K562 (cell line): Measurements from ENCODE around the gene DNAJB11. TPM values are rescaled to one million over a fixed set of nuclear protein-coding genes. Genes with fewer than 3 reads are reported as not detected.
A peak's percentile ranks its signal among the peaks of the same experiment; 100 is the strongest.

Experiments used
- COPS2 ChIP-seq: fragments of 450-650 bp; conservative IDR thresholded peaks from 2 replicates; pipeline ENCODE4 v1.6.1; 2016; ENCODE audit warnings: mild to moderate bottlenecking, moderate library complexity
- CREM ChIP-seq: IDR thresholded peaks from 2 replicates; pipeline ENCODE4 v1.6.1; 2014; ENCODE audit warnings: antibody characterized with exemption, low read depth
- DDX20 ChIP-seq: fragments of 450-650 bp; IDR thresholded peaks from 2 replicates; pipeline ENCODE4 v1.6.1; 2016; ENCODE audit warnings: missing genetic modification characterization, low read depth, mild to moderate bottlenecking, missing compliant biosample characterization, moderate library complexity
- FOXJ2 ChIP-seq: fragments of 200-800 bp; sonication (Bioruptor generic); IDR thresholded peaks from 2 replicates; pipeline ENCODE4 v1.6.1; 2016; ENCODE audit warnings: missing genetic modification characterization, missing compliant biosample characterization
- MAZ ChIP-seq, 2 experiments: fragments of 450-650 bp in 1 of 2; sonication (generic) in 1 of 2; formaldehyde crosslinking; IDR thresholded peaks in 1 of 2; conservative IDR thresholded peaks in 1 of 2; 2 replicates each; pipeline versions ENCODE4 v1.4.0 to v1.5.0; 2020; ENCODE audit warnings: mild to moderate bottlenecking in 1 of 2, missing genetic modification reagents in 1 of 2
- MBD2 ChIP-seq: sonication (generic); IDR thresholded peaks from 2 replicates; pipeline ENCODE4 v1.6.1; 2016; ENCODE audit warnings: low read depth, borderline replicate concordance
- MCM5 ChIP-seq: fragments of 450-650 bp; IDR thresholded peaks from 2 replicates; pipeline ENCODE4 v1.6.1; 2016; ENCODE audit warnings: low read depth
- NCOA1 ChIP-seq: fragments of 450-650 bp; IDR thresholded peaks from 2 replicates; pipeline ENCODE4 v1.6.1; 2016; ENCODE audit warnings: low read depth
- NFIX ChIP-seq: fragments of 250-450 bp; sonication (Bioruptor Pico); IDR thresholded peaks from 2 replicates; pipeline ENCODE4 v1.4.0; 2020; ENCODE audit warnings: low read depth, mild to moderate bottlenecking, moderate library complexity
- RREB1 ChIP-seq: fragments of 250-450 bp; sonication (Bioruptor Pico); IDR thresholded peaks from 2 replicates; pipeline ENCODE4 v1.4.0; 2020
- STAT5B ChIP-seq: fragments of 250-450 bp; sonication (Bioruptor Pico); IDR thresholded peaks from 2 replicates; pipeline ENCODE4 v1.8.0; 2021; ENCODE audit warnings: mild to moderate bottlenecking, inconsistent platforms
- ZFP36 ChIP-seq: fragments of 150-350 bp; IDR thresholded peaks from 2 replicates; pipeline ENCODE4 v1.6.1; 2018; ENCODE audit warnings: low read length, low read depth; ENCODE audit not compliant: partially characterized antibody
- ZNF146 ChIP-seq: IDR thresholded peaks from one replicate; pipeline ENCODE4 v1.6.1; 2018; ENCODE audit warnings: missing compliant biosample characterization; ENCODE audit not compliant: unreplicated experiment
- polyA plus RNA-seq, 8 experiments: library from polyadenylated mRNA; depleted of rRNA in 4 of 8; stranded (reverse) in 5 of 8; unstranded in 3 of 8; fragments of >200 nt; fragmentation: Nextera tagmentation in 2 of 8; fragmentation: Illumina TruSeq in 1 of 8; extraction: Ambion mirVana in 2 of 8; extraction: Trizol in 1 of 8; gene quantifications; 2 replicates each; pipeline versions ENCODE4 v1.2.1 to v1.2.3, GENCODE V29; 2011 to 2014; ENCODE audit warnings: inconsistent platforms in 1 of 8, missing spikeins in 1 of 8
- total RNA-seq, 7 experiments: library from RNA; depleted of rRNA in 6 of 7; stranded (reverse); fragments of >200 nt in 6 of 7; fragmentation: Illumina TruSeq in 2 of 7; extraction: Trizol in 2 of 7; gene quantifications; 2 replicates each; pipeline versions ENCODE4 v1.2.1 to v1.2.3, GENCODE V29; 2011 to 2021; ENCODE audit warnings: low replicate concordance in 1 of 7
- TF ChIP-seq, protein P1 (sequence below): fragments of 250-450 bp; sonication (Bioruptor Pico); IDR thresholded peaks from 2 replicates; pipeline ENCODE4 v1.4.0; 2020; ENCODE audit warnings: mild to moderate bottlenecking, moderate library complexity, borderline replicate concordance
- TF ChIP-seq, protein P2 (sequence below), 3 experiments: fragments of 200-800 bp in 1 of 3; sonication (Bioruptor generic) in 1 of 3; sonication (generic) in 1 of 3; formaldehyde crosslinking in 1 of 3; IDR thresholded peaks; 2 replicates each; pipeline versions ENCODE4 v1.6.1 to v1.8.0; 2016 to 2022; ENCODE audit warnings: mild to moderate bottlenecking in 2 of 3, missing compliant biosample characterization in 2 of 3, missing genetic modification characterization in 2 of 3, missing genetic modification reagents in 1 of 3

The DNAJB11 gene
- total and polyA plus RNA-seq, 9 of the 15 experiments (the other 6 are each of a cell fraction or from before 2014, with no cell fraction given), result 14.8 to 74.7 (median 63.8) TPM

GRCh38 chr3:186614597-186615483 is 44.3 kb downstream of the DNAJB11 start (continued):
- no peak for TF ChIP-seq DDX20
- no peak for TF ChIP-seq RREB1 (CRISPR knock-in tag)
- TF ChIP-seq COPS2, result no peak
- no peak for TF ChIP-seq MAZ (CRISPR knock-in tag; conservative IDR thresholded peaks at IDR 0.05 in 1 of 2, IDR thresholded peaks at IDR 0.05 in 1 of 2)
- no peak for TF ChIP-seq FOXJ2
- no peak for TF ChIP-seq MBD2
- TF ChIP-seq, protein P1, sequence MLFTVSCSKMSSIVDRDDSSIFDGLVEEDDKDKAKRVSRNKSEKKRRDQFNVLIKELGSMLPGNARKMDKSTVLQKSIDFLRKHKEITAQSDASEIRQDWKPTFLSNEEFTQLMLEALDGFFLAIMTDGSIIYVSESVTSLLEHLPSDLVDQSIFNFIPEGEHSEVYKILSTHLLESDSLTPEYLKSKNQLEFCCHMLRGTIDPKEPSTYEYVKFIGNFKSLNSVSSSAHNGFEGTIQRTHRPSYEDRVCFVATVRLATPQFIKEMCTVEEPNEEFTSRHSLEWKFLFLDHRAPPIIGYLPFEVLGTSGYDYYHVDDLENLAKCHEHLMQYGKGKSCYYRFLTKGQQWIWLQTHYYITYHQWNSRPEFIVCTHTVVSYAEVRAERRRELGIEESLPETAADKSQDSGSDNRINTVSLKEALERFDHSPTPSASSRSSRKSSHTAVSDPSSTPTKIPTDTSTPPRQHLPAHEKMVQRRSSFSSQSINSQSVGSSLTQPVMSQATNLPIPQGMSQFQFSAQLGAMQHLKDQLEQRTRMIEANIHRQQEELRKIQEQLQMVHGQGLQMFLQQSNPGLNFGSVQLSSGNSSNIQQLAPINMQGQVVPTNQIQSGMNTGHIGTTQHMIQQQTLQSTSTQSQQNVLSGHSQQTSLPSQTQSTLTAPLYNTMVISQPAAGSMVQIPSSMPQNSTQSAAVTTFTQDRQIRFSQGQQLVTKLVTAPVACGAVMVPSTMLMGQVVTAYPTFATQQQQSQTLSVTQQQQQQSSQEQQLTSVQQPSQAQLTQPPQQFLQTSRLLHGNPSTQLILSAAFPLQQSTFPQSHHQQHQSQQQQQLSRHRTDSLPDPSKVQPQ (CRISPR knock-in tag), result no peak
- no peak; the same call in 1 of the 2 replicates for TF ChIP-seq NCOA1
- peak; percentile 54; the same call in 1 of the 2 replicates for TF ChIP-seq CREM
- no peak for TF ChIP-seq NFIX
- peak; percentile 31 for TF ChIP-seq ZFP36
- TF ChIP-seq ZNF146 (CRISPR knock-in tag), result no peak
- no peak for TF ChIP-seq MCM5
- TF ChIP-seq STAT5B, result no peak
- TF ChIP-seq, protein P2, sequence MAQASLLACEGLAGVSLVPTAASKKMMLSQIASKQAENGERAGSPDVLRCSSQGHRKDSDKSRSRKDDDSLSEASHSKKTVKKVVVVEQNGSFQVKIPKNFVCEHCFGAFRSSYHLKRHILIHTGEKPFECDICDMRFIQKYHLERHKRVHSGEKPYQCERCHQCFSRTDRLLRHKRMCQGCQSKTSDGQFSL (CRISPR knock-in tag; IDR thresholded peaks at IDR 0.05), result no peak
- TF ChIP-seq, protein P2 (tag; IDR thresholded peaks at IDR 0.05), result no peak
